HG03175 (cell line): ENCODE data around the gene PODXL2.
"Not testable (repeated sequence)": the region's sequence is repeated elsewhere in the genome, so short reads cannot be mapped to it uniquely, and the experiment has no call there.

Experiments used
- ATAC-seq: cut with Tn5 transposase; IDR thresholded peaks from one replicate; pipeline ENCODE4 v1.9.1; 2021; ENCODE audit warnings: mild to moderate bottlenecking, moderate library complexity; ENCODE audit not compliant: unreplicated experiment

PODXL2 gene

GRCh38 chr3:127688416-127689265 is 59.7 kb downstream of the PODXL2 start:
- ATAC-seq = no peak

DNA sequence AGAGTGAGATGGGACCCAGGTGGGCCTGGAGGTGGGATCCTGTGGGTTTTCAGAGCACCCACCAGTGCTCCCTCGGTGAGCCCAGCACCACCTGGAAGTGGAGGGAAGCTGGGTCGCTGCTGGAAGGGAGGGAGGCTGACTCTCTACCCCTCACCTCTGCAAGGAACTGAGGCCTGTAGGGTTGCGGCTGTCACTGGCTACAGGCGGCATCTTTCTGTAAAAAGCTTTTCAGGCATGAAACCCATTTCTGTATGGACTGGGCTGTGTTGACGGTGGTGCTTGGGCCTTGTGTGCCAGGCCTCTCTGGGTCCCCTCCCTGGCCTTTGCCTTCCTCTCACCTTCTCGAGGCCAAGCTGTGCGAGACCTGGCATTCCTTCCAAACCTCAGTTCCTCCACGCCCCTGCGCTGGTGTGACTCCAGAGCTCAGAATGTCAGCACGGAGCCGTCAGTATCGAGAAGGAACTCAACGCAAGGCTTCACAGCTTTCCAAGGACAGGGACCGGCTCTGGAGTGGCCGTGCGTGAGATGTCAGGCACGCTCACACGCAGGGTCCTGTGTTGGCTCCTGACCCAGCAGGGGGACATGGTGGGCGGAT is 60.4 kb downstream of the PODXL2 start:
- ATAC-seq = no peak

- no peak for ATAC-seq
Observed at GRCh38 chr3:127690106-127690505, 61.1 kb downstream of the PODXL2 start.

DNA sequence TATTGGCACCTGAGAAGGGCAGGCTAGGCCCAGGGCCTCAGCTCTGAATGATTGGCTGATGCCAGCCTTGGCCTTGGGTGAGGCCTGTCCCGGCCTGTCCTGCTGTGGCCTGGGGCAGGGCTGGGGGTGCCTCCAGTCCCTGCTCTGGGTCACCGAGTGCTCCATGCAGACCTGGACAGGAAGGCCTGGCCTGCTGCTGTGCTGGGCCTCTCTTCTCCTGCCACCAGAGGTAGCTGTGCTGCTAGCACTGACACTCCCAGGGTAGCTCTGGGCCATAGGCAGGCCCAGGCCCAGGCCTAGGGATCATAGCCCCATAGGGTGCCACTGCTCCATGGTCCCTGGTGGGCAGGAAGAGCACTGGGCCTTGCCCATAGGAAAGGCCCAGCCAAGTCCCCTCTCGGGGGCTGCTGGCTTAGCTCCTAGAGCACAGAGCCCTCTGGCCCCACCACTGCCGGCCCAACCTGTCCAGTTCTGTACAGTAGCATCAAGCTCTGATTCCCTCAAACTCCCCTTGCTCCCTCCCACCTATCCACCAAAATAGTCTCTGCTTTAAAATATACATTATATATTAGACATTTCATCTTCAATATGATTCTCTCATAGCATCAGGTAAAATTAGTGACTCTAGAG is 62.0 kb downstream of the PODXL2 start:
- ATAC-seq = no peak

GRCh38 chr3:127691489-127691888 is 62.5 kb downstream of the PODXL2 start:
- ATAC-seq = no peak

- ATAC-seq = no peak
Observed at GRCh38 chr3:127691974-127692373, 63.0 kb downstream of the PODXL2 start.

- no peak for ATAC-seq
Observed at GRCh38 chr3:127692501-127693335, 63.7 kb downstream of the PODXL2 start.

GRCh38 chr3:127693336-127693843 is 64.4 kb downstream of the PODXL2 start:
- ATAC-seq = no peak

DNA sequence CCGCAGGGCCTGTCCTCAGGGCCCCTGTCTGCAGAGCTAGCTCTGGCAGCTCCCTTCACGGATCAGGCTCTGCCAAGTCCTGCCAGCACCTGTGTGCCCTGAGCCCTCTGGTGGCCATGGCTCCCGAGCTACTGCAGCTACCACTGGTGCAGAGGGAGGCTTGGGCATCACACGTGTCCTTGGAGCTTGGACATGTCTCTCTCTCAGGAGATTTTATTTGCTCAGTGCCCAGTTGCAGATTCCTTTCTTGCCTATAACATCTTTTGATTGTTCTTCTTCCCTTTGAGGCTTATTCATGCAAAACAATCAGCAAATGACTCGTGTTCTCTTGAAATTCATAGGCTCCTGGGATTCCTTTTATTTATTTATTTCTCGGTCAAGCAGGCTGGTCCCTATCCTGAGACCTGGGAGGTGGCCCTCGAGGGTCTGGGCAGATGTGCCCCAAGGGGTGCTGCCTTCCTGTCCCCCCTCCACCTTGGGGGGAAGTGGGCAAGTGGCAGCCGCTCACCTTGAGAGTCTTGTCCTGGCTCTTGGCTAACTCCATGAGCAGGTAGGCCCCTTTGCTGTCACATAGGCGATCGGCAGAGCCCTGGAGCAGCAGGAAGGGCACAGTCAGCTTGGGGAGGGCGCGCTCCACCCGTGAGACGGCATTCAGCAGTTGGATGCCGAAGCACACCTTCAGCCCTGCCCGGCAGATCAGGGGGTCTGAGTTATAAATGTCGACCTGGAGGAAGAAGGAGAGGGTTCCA is 65.7 kb downstream of the PODXL2 start:
- no peak for ATAC-seq

- peak; percentile 82 for ATAC-seq
Observed at GRCh38 chr3:127697551-127698240, 68.7 kb downstream of the PODXL2 start.

DNA sequence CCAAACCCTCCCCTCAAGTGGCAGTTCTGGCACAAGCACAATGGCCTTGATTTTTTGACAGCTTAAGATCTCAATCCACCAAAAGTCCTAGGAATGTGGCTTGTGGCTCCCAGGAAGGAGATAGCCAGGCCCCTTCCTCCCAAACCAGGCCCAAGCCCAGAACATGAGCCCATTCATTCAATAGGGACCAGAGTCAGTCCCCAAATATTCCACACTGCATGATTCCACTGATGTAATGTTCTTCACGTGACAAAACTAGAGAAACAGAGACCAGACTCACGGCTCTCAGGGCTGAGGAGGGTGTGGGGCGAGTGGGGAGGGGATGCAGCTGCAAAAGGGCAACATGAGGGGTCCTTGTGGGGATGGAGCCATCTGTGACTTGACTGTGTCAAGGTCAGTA is 69.3 kb downstream of the PODXL2 start:
- ATAC-seq = no peak

- ATAC-seq = no peak
Observed at GRCh38 chr3:127698691-127699415, 69.9 kb downstream of the PODXL2 start.

DNA sequence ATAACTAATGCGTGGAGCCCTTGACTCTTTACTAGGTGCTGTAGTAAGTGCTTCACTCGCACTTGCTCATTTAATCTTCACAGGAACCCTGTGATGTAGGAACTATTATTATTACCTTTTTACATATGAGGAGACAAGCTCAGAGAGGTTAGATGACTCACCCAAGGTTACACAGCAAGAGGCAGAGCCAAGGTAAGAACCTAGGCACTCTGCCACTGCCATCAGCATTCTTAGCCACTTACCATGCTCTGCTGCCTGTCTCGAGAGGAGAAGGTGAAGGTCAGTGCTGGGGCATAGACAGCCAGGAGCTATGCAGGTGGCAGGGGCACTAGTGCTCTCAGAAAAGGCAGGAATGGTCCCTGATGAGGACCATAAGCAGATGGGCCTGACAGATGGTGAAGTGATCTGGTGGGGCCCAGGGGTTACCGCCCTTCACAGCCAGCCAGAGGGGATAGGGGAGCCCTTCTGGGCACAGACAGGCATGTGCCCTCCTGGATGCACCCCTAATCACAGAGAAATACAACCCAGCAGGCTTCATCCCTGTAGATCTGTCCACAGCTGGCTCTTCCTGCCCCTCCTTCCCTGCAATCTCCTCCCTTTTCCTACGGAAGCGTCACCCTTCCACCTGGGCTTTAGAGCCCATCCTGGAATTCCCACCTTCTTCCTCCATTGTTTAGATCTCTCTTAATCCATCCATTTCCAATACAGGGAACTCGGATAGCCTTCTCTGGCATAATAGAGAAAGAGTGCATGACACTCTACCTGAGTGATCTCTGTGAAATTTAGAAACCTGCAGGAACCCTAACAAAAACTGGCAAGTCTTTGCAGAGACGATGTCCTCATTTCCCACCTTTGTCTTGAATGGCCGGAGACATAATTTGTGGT is 70.7 kb downstream of the PODXL2 start:
- no peak for ATAC-seq

- no peak for ATAC-seq
Observed at GRCh38 chr3:127700406-127700805, 71.4 kb downstream of the PODXL2 start.

DNA sequence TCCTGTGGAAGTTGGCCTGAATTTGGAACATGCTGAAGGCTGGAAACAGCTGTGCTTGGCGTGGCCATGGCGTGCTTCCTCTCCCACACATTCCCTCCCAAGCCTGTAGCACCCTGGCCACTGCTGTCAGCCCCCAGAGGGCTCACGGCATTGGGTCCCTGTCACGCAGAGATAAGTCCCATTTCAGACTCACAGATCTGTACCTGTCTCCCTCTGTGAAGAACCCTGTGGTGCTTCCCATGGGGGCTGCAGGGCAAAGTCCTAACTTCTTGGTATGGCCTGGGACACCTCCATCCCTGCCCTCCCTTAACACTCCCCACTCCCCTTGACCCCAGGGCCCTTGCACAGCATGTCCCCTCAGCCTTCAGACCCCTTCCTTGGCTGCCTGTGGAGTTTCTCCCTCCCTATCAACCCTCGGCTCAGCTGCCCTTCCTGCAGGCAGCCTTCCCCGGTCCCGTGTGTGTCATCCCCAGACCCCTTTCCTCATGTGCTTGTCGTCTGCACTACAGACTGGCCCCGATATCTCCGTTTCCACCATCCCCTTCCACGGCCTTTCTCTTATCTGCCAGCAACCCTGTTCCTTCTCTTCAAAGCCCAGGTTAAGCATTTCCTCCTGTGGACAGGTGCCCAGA is 72.4 kb downstream of the PODXL2 start:
- no peak for ATAC-seq

GRCh38 chr3:127702151-127702578 is 73.2 kb downstream of the PODXL2 start:
- ATAC-seq = no peak

DNA sequence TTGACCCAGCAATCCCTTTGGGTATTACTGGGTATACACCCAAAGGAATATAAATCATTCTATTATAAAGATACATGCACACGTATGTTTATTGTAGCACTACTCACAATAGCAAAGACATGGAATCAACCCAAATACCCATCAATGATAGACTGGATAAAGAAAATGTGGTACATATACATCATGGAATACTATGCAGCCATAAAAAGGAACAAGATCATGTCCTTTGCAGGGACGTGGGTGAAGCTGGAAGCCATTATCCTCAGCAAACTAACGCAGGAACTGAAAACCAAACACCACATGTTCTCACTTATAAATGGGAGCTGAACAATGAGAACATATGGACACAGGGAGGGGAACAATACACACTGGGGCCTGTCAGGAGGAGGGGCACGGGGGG is 75.9 kb downstream of the PODXL2 start:
- ATAC-seq = not testable (repeated sequence)
